Stimulated activated CD4-positive, alpha-beta T cell treated with anti-CD3 and anti-CD28 coated beads, TNF-alpha, amount 100 ng/mL, for 1 hour (primary cell): Measurements from ENCODE around the gene NWD2.
"Not testable (repeated sequence)": the region's sequence is repeated elsewhere in the genome, so short reads cannot be mapped to it uniquely, and the experiment has no call there.

Source experiments
- DNase-seq, 3 donors: peaks; one replicate each; pipeline ENCODE4 v3.0.0-alpha.2; 2020; ENCODE audit warnings: low read depth in 3 of 3, low spot score in 1 of 3

The NWD2 gene

GRCh38 chr4:37389967-37390580 lies 145.5 kb downstream of the NWD2 start:
- no peak for DNase-seq

DNA sequence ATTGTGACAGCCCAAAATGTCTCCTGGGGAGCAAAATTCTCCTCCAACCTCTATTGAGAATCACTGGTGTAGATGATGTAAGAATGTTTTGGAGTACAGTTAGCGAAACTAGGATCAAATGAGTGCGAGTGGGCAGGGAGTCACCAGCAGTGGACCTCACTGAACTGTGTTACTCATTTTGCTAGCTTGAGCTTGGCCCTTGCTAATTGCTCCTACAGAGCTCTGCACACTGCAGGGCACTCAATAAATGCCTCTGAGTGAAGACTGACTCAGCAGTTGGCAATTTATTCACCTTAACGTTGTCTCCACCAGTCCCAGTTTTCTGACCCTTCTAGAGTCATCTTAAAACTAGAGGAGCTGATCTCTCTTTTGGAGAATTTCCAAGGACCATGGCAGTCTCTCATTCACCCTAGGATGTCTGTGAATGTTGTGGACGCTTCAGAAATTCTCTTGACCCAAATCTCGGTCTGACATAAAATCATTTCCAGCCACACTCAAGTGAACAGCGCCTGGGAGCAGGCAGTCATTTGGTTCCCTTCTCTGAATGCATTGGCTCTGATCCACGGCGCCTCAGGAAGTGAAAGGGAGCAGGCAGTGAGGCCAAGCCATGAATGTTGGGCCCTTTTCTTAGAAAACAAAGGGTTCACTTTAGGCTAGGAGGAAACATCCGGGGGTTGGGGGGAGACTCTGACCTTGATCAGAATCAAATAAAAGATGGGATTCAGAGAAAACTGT lies 148.1 kb downstream of the NWD2 start:
- DNase-seq: no peak

GRCh38 chr4:37393321-37393720 lies 148.8 kb downstream of the NWD2 start:
- DNase-seq: no peak

DNA sequence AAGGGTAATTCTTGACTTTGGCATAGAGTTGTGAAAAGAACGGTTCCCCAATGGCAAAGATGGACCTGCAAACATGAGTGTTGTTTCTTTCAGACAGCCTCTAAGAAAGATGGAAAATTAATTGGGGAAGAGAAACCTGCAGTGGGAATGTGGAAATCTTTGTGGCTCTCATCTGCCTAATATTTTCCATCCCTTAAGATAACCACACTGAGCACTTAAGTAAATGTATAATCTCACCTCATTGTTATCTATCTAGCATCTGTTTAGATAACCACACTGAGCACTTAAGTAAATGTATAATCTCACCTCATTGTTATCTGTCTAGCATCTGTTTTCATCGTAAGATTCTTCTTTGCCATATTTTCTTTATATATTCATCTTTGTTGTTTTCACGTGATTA lies 149.3 kb downstream of the NWD2 start:
- DNase-seq: no peak

- no peak for DNase-seq
Observed at GRCh38 chr4:37397505-37397904, 153.0 kb downstream of the NWD2 start.

DNA sequence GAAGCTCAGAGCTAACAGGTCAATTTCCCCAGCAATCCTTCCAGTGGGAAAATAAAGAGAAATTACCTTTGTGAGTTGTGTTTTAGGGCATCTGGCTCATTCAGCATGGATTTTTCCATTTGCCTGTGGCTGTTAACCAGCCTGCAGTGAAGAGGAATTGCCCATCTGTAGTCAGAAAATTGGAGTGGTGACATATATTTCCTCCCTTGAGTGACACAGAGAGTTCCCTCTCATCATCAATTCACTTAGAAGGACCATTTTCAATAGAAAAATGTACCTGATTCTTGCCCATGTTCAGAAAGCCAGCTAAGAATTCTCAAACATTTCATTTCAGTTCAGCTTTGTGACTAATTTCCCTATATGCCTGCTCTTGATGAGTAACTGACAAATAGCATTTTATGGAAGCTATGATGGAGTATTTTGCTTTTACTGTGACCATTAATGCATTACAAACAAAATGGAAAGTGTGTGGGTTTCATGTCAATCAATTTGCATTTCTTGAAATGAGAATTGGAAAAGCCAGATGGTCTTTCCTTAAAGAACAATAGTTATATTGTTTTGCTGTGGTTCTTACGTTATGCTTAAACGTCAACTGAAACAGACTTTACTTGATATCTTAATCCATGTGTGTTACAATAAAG lies 155.8 kb downstream of the NWD2 start:
- no peak for DNase-seq

- not testable (repeated sequence) for DNase-seq
Observed at GRCh38 chr4:37407938-37408826, 163.6 kb downstream of the NWD2 start.

DNA sequence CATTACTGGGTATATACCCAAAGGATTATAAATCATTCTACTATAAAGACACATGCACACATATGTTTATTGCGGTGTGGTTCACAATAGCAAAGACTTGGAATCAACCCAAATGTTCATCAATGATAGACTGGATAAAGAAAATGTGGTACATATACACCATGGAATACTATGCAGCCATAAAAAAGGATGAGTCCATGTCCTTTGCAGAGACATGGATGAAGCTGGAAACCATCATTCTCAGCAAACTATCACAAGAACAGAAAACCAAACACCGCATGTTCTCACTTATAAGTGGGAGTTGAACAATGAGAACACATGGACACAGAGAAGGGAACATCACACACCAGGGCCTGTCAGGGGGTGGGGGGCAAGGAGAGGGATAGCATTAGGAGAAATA lies 169.1 kb downstream of the NWD2 start:
- DNase-seq: not testable (repeated sequence)

GRCh38 chr4:37415845-37416369 lies 171.4 kb downstream of the NWD2 start:
- no peak for DNase-seq

GRCh38 chr4:37421614-37422013 lies 177.1 kb downstream of the NWD2 start:
- DNase-seq: no peak

- no peak for DNase-seq
Observed at GRCh38 chr4:37422102-37422501, 177.6 kb downstream of the NWD2 start.

- no peak for DNase-seq
Observed at GRCh38 chr4:37422638-37423037, 178.1 kb downstream of the NWD2 start.

GRCh38 chr4:37423310-37423709 lies 178.8 kb downstream of the NWD2 start:
- no peak for DNase-seq

DNA sequence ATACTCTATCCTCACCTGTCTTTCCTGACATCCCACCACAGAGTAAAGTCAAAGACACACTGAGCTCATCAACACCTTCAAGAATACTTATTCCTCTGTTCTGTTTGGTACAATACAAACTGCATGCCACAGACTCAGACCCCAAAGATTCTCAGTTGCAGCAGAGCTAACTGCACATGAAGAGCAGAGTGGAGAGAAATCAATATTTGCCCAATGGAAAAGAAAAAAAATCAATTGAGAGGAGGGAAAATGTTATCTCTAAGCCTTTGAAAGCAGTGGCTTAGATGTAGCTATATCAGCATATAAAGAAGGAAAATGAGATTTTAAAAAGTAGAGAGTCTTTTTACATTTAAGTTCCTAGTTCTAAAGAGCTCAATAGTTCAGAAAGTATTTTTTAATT lies 180.2 kb downstream of the NWD2 start:
- DNase-seq: no peak

- no peak for DNase-seq
Observed at GRCh38 chr4:37425857-37426256, 181.3 kb downstream of the NWD2 start.

DNA sequence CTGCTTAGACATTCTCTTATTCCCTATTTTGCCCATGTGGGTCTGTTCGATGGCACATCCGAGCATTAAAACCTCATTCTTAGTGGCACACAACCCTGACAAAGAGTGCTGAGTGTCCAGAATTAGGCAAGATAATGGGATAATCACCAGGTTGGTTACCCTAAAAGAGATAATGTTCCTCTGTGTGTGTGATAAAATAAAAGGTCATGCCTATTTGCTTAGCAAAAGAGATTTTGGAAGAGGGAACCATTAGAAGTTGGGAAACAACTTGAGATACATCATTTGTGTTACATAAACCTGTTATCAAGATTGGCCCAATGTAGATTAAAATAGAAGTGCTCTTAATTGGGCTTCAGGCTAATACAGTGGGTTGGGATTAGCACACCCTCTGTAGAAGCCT lies 182.7 kb downstream of the NWD2 start:
- DNase-seq: no peak

GRCh38 chr4:37429906-37430305 lies 185.4 kb downstream of the NWD2 start:
- DNase-seq: no peak

GRCh38 chr4:37430718-37431416 lies 186.3 kb downstream of the NWD2 start:
- DNase-seq: no peak

DNA sequence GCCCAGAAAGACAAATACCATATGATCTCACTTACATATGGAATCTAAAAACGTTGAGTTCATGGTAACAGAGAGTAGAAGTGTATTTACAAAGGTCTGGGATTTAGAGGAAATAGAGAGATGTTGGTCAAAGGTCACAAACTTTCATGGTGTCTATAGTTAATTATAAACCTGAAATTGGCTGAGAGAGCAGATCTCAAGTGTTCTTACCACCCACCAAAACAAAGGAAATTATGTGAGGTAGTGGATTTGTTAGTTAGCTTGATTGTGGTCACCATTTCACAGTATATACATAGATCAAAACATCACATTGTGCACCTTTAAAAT lies 186.8 kb downstream of the NWD2 start:
- DNase-seq: no peak

DNA sequence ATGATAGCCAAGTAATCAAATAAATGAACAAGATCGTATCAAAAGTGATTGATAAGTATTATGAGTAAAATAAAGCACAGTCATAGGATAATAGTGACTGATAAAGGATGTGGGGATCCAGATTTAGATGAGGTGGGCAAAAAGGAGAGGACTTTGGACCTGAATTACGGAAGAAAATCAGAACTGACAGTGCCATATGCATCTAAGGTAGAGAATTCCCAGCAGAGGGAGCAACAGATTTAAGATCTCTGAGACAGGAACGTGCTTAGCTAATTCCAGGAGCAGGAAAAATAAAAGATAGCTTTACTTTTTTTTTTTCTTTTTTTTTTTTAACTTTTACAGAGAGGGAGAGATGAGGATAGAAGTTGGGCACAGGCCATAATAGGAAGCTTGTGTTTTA lies 189.9 kb downstream of the NWD2 start:
- no peak for DNase-seq

DNA sequence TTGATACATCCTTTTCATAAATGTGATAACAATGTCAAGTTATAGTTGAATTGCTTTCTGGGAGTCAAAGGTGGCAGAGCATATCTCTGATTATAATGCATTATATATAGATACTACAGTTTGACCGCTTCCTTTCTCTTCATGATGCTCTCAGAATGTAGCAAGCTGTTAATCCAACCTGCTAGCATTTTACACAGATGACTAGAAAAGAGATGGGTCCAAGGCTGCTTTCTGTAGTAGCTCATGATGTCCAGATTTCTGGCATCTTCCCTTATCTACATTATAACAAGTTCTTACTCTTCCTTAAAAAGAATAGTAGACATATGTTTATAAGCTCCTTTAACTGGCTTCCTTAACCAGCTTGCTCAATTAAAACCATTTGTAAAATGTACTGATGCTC lies 192.0 kb downstream of the NWD2 start:
- DNase-seq: no peak
